ENCODE data around the gene TPGS1.

TPGS1 gene

GRCh38 chr19:495081-495401 lies 12.3 kb upstream of the TPGS1 start:
- Histone ChIP-seq H4K20me1 (ENCODE audit: insufficient read depth, low read length) (no peaks in the 10 kb centered on the region), H3K9ac (ENCODE audit: low read depth, low read length) (no peak overlapping the region), H3K9me3 (ENCODE audit: insufficient read depth, low read length, severe bottlenecking) (no peaks in the 10 kb centered on the region), H3K36me3 (ENCODE audit: insufficient read depth, low read length) (no peaks in the 10 kb centered on the region), H3K27ac (ENCODE audit: low read length) (no peak overlapping the region), H3K4me3 (ENCODE audit: low read depth in 1 of 2, low read length in 2 of 2) (no peak overlapping the region), H3K27me3 (ENCODE audit: insufficient read depth, low read length, poor library complexity) (no peaks in the 10 kb centered on the region), H3K4me1 (ENCODE audit: insufficient read depth, low read length) (peaks cover 6% of the 10 kb centered on the region), H3K79me2 (ENCODE audit: insufficient read depth, low read length) (no peaks in the 10 kb centered on the region), H3K4me2 (ENCODE audit: insufficient read depth, low read length) (no peak overlapping the region), H2AFZ (ENCODE audit: low read depth, low read length) (no peak overlapping the region)
- DNase-seq (no peak), ATAC-seq (ENCODE audit: insufficient read depth, low read depth) (no peak)
- TF ChIP-seq EZH2 (IDR thresholded peaks at IDR 0.05; ENCODE audit: borderline replicate concordance, low read depth, low read length, severe bottlenecking) (no peak), CTCF (IDR thresholded peaks at IDR 0.05; ENCODE audit: borderline replicate concordance, extremely low read depth, low read length, poor library complexity, severe bottlenecking) (no peak)

- DNase-seq, result no peak
- Histone ChIP-seq H3K4me1 (ENCODE audit: insufficient read depth, low read length) (peaks cover under 1% of the 10 kb centered on the region), H4K20me1 (ENCODE audit: insufficient read depth, low read length) (no peaks in the 10 kb centered on the region), H3K79me2 (ENCODE audit: insufficient read depth, low read length) (no peaks in the 10 kb centered on the region), H3K27ac (ENCODE audit: low read length) (no peak overlapping the region), H3K36me3 (ENCODE audit: insufficient read depth, low read length) (no peaks in the 10 kb centered on the region), H2AFZ (ENCODE audit: low read depth, low read length) (no peak overlapping the region), H3K27me3 (ENCODE audit: insufficient read depth, low read length, poor library complexity) (no peaks in the 10 kb centered on the region), H3K9ac (ENCODE audit: low read depth, low read length) (no peak overlapping the region), H3K4me3 (ENCODE audit: low read depth in 1 of 2, low read length in 2 of 2) (no peak overlapping the region), H3K4me2 (ENCODE audit: insufficient read depth, low read length) (no peak overlapping the region), H3K9me3 (ENCODE audit: insufficient read depth, low read length, severe bottlenecking) (no peaks in the 10 kb centered on the region)
- ATAC-seq (ENCODE audit: insufficient read depth, low read depth), result peak; percentile 31; the same call in 1 of the 3 replicates
- TF ChIP-seq EZH2 (IDR thresholded peaks at IDR 0.05; ENCODE audit: borderline replicate concordance, low read depth, low read length, severe bottlenecking) (no peak), CTCF (IDR thresholded peaks at IDR 0.05; ENCODE audit: borderline replicate concordance, extremely low read depth, low read length, poor library complexity, severe bottlenecking) (peak; percentile 47)
Observed at GRCh38 chr19:495402-496111, 11.7 kb upstream of the TPGS1 start.

GRCh38 chr19:496112-496665 lies 11.1 kb upstream of the TPGS1 start, which contains the start of gene MADCAM1:
TSS of gene MADCAM1 (plus strand) at chr19:496486. CDS start at chr19:496500, 14 bp downstream.
- no peaks in the 10 kb centered on the region for H3K79me2 ChIP-seq (ENCODE audit: insufficient read depth, low read length)
- H4K20me1 ChIP-seq (ENCODE audit: insufficient read depth, low read length), result no peaks in the 10 kb centered on the region
- no peak within 1 kb of the TSS for H3K4me3 ChIP-seq (ENCODE audit: low read depth in 1 of 2, low read length in 2 of 2)
- no peaks in the 10 kb centered on the region for H3K4me1 ChIP-seq (ENCODE audit: insufficient read depth, low read length)
- no peak within 1 kb of the TSS for H3K9ac ChIP-seq (ENCODE audit: low read depth, low read length)
- H3K9me3 ChIP-seq (ENCODE audit: insufficient read depth, low read length, severe bottlenecking), result no peaks in the 10 kb centered on the region
- no peak for ATAC-seq (ENCODE audit: insufficient read depth, low read depth)
- no peak for DNase-seq
- TF ChIP-seq EZH2 (IDR thresholded peaks at IDR 0.05; ENCODE audit: borderline replicate concordance, low read depth, low read length, severe bottlenecking), result no peak
- no peak for TF ChIP-seq CTCF (IDR thresholded peaks at IDR 0.05; ENCODE audit: borderline replicate concordance, extremely low read depth, low read length, poor library complexity, severe bottlenecking)
- no peaks in the 10 kb centered on the region for H3K36me3 ChIP-seq (ENCODE audit: insufficient read depth, low read length)
- no peak within 1 kb of the TSS for H3K4me2 ChIP-seq (ENCODE audit: insufficient read depth, low read length)
- H2AFZ ChIP-seq (ENCODE audit: low read depth, low read length), result no peak within 1 kb of the TSS
- H3K27ac ChIP-seq (ENCODE audit: low read length), result no peak within 1 kb of the TSS
- no peaks in the 10 kb centered on the region for H3K27me3 ChIP-seq (ENCODE audit: insufficient read depth, low read length, poor library complexity)

All from DND-41 (cell line).